ENCODE data around the gene RTN4IP1.
"Not testable (repeated sequence)": the region's sequence is repeated elsewhere in the genome, so short reads cannot be mapped to it uniquely, and the experiment has no call there.

RTN4IP1 gene

DNA sequence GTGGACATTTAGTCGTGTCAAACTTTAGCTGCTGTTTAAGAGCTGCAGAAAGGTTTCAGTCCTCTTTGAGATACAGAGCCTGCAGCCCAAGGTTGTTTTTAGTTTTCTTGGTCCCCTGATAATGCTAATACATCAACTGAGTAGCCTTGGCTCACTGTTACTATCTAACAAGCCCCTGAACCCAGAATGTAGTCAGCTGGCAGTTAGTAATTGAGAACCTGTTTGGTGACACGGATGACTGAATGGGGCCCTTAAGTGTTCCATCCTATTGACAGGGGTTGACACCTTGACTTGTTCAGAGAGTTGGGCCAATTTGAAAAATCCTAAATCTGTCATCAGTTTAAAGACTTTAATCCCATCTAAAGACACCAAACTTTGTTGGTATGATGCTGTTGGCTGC, 2.8 kb downstream of the RTN4IP1 start:
- DNase-seq = no peak

- DNase-seq = no peak
Observed at GRCh38 chr6:106623039-106623438, 6.3 kb downstream of the RTN4IP1 start.

DNA sequence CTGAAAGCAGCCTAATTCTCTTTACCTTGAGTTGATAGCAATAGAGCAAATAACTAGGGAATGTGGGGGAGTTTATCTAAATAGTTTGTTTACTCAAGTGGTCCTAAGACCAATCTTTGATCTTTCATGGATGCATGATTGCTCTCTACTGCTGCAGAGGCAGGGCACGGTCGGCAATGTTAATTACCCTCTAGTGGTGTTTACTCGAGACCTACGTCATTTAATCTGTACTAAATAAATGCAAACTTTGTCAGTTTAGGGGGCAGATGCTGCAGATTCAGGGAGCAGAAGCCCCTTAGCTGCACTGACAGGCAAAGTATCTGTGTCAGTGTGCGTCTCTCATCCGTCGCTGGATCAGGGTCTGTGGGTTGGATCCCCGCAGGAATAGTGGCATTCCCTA, 6.9 kb downstream of the RTN4IP1 start:
- DNase-seq = no peak

DNA sequence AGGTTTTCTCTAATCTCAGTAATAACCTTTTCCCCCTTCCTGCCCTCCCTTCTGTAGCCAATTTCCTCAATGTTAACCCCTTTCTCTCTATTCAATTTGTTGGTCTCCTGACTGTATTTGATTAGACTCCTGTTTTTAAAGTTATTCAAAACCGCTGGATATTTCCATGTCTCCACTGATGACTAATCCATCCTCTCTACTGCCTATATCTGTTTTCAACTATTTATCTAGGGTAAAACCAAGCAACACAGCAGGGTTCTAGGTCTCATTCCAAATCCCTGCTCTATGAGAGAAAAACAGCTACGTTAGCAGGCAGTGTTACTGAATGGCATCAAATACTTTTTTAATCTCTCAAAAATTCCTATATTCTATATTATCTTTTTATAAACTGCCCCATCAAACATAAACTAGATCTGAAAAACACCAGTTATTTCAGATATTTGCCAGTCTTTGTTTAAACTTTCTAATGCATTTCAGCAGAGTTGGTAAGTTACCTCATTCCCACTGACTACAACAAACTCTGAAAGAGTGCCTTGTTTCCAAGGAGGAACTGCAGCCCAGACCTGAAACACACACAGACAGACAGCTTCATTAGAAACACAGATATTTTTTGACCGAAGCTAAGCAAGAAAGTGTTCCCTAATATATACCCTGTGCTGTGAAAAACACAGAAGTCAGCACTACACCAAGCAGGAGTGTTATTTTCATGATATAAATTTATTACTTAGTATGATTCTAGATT, 8.2 kb downstream of the RTN4IP1 start:
- no peak for DNase-seq

DNA sequence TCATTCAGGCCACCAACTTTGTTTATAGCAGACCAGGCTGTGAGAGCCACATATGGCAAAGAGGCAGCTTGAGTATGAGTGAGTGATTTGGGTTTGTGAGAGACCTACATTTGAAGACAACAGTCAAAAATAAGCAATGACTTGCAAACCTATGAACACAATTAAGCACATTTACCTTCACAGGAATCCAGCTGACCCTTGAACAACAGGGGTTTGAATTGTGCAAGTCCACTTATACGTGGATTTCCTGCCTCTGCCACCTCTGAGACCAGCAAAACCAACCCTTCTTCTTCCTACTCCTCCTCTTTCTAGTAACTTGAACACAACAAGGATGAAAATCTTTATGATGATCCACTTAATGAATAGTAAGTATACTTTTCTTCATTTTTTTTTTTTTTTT, 10.1 kb downstream of the RTN4IP1 start:
- no peak for DNase-seq

DNA sequence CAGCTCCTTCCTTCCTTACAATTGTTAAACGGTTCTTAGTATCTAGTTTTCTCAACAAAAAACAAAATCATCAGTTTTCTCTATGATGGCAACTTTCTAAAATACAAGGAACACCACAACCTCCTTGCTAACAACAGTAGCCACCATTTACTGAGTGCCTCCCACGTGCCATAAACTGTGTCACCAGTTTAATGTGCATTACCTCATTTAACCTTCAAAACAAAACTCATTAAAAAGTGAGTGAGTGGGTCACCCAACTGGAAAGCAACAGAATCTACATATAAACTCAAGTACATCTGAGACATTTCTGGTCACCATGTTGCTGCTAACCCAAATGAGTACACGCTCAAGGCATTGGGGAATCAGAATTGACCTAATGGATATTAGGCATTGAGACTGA, 11.0 kb downstream of the RTN4IP1 start:
- DNase-seq = no peak

GRCh38 chr6:106617857-106618256, 11.4 kb downstream of the RTN4IP1 start:
- DNase-seq = no peak

DNA sequence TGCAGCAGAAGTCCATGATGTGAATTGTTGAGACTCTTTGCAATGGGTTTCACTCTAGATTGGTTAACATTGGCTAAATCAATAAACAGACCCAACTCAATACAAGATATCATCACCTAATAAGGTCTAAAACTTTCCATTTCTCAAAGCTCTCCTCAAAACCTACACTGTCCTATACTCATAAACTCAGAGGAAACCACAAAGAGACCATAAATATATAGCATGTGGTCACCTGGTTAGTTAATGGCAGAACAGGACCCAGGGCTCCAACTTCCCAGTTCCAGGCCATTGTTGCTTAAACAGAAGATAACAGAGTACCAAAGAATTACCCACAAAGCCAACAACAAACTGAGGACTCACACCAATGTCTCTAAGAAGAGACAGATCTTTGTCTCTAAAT, 12.0 kb downstream of the RTN4IP1 start:
- DNase-seq = no peak

GRCh38 chr6:106614592-106615257, 14.6 kb downstream of the RTN4IP1 start:
- DNase-seq = no peak

DNA sequence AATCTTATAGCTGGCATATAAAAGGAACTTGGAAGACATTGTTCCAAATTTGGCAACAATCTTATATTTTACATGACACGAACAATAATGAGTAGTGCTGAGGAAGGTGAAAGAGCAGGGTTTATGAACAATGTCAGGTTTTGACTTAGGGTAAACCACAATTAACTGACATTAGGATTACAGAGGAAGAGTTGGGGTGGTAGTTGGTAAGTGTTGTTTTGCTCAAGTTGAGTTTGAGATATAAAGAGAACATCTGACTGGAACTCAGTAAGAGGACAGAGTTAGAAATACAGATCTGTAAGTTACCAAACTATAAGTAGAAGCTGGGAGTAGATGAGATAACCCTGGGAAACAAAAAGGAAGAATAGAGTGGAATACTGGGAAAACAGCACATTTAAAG, 15.1 kb downstream of the RTN4IP1 start:
- DNase-seq = no peak

DNA sequence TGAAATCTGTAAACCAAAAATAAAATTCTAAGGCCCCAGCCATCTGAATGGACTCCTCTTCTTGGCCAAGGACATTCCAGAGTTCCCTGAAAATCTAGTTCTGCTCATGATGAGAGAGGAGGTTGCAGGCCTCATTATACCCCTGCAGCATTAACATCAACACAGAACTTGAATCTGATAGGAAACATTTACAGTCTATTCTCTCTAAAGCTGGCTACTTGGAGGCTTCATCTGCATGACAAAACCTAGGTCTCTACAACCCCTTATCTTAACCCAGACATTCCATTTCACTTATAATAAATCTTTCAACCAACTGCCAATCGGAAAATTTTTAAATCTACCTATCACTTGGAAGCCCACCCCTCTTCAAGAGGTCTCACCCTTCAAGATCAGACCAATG, 15.7 kb downstream of the RTN4IP1 start:
- no peak for DNase-seq

- no peak for DNase-seq
Observed at GRCh38 chr6:106612671-106613416, 16.5 kb downstream of the RTN4IP1 start.

DNA sequence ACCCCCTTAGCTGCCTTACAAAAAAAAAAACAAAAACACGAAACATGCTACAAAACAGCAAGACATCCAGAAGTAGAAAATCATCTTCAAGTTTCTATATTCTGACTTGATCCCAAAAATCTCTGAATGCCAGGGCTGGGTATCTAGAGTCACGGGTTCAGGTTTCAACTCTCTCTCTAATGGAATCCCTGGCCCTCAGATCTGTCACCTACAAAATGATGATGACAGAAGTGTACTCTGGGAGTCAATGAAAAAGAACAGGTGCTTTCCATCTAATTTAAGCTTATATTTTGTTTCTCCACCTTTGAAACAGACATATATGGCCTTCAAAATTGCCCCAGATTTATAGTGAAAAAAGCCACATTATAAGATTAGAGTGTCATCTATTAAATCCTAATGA, 18.3 kb downstream of the RTN4IP1 start:
- no peak for DNase-seq

DNA sequence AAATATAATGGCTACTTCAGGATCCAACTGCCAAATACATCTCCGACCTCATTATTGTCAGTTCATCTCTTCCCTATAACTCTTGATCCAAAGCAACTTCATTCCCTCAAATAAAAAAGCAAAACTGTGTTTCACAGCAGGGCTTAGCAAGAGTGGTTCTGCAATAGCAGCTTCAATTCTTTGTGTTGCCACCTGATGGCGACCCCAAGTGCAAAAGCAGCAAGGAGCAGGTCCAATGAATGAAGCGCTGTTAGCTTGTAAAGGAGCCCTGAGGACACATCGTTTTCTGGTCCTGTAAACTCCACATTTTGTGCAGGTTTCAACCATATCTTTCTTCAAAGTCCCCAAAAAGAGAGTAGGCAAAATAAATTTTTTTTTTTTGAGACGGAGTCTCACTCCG, 19.6 kb downstream of the RTN4IP1 start:
- DNase-seq = peak; percentile 10 to 18

- peak; percentile 25 to 63 for DNase-seq
Observed at GRCh38 chr6:106608080-106608668, 21.1 kb downstream of the RTN4IP1 start.

DNA sequence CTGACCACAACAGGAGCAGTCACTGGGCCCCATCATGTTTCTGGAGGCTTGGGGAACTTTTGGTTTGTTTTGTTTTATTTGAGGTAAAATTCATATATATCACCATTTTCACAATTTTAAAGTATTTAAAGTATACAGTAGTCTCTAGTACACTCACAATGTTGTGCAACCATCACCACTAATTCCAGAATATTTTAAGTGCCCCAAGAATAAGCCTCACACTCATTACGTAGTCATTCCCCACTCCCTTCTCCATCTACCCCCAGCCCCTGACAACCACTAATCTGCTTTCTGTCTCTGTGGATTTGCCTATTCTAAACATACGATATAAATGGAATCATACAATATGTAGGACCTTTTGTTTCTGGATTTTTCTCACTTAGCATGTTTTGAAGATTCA, 29.0 kb downstream of the RTN4IP1 start:
- DNase-seq = no peak

- no peak for DNase-seq
Observed at GRCh38 chr6:106599440-106599839, 29.9 kb downstream of the RTN4IP1 start.

DNA sequence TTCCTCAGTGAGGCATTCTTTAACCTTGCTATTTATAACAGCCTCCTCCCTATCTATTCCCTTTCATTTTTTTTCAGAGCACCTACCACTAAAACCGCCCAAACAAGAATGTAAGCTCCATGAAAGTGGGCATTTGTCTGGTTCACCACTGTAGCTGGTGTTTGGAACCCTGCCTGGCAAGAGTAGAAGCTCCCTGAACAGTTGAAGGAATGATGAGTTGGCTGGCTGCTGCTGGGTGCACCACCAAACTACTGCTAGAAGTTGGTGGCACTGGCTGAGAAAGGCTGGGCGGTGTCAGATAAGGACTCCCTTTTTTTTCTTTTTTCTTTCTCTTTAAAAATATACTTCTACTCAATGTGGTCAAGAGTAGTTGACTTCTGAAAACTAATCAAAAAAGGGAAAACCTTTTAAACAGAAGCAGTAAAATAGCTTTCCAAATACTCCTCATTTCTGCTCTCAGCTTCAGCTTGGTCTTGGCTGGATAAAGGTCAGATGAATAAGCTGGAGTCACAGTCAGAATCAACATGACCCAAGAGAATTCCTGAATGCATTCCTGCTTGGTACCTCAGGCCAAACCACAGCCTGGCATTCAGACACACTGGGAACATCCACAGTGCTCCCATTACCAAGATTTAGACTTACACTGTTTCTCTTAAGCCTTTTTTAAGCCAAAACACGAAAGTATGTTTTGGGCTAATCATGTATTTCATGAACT, 38.0 kb downstream of the RTN4IP1 start:
- DNase-seq = no peak

DNA sequence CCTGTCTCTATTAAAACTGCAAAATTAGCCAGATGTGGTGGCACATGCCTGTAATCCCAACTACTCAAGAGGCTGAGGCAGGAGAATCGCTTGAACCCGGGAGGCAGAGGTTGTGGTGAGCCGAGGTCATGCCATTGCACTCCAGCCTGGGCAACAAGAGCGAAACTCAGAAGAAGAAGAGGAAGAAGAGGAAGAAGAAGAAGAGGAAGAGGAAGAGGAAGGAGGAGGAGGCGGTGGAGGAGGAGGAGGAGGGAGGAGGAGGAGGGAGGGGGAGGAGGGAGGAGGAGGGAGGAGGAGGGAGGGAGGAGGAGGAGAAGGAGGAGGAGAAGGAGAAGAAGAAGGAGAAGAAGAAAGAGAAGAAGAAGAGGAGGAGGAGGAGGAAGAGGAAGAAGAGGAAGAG, 40.4 kb downstream of the RTN4IP1 start:
- DNase-seq = not testable (repeated sequence)

DNA sequence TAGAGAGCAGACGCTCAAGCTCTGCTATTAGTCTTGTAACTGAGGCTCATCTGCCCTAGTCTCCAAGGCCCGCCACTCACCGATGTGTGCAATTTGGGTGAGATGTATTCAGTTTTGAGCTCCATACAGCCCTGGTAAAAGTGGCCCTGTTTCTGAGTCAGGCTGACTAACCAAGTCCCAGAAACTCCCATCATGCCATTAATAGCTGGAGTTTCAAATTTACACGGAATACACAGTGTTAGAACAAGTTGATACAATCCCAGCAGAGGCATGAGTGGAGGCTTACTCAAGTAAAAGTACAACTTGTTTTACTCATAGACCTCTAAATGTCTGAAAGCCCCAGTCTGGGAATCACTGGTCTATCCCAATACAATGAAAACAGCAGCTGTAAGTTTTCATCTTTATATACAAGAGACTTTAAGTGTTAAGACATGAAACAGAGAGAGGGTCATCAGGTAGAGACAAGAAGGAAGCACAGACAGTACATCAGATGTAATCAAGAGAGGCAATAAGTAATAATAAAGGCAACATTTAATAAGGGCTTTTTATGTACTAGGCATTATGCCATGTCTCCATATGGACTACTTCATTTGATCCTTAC, 42.4 kb downstream of the RTN4IP1 start:
- no peak for DNase-seq

DNA sequence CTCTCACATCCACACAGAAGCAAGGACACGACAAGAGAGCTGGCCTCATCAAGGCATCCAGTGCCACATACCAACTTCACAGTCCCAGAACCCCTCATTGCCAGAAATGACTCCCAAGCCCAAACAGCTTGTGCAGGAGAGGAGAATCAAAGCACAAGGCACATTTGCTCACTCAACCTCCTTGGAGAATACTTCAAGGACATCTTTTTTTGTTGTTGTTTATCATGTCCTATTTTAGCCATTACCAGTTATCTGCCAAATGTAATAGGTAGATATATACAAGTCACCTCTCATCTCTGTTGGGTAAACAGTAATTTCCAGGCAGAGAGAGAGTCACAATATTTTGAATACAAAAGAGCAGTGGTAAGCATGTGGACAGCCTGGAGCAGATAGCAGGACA, 47.8 kb downstream of the RTN4IP1 start:
- DNase-seq = no peak

- DNase-seq = no peak
Observed at GRCh38 chr6:106579281-106579680, 50.0 kb downstream of the RTN4IP1 start.

Measured in CD4-positive, alpha-beta T cell treated with Interferon alpha-2 for 1 hour (primary cell).